A204.1 (cell line): ENCODE measurements around the gene CHPF.

Experiments used
- FAIRE-seq: peaks from 2 replicates; lab custom pipeline; 2012; peaks lifted over from hg19 to GRCh38; lab: Jason Lieb, UNC

Gene CHPF

GRCh38 chr2:219567131-219567530, 23.5 kb upstream of the CHPF start:
- FAIRE-seq: no peak

- FAIRE-seq: no peak
Observed at GRCh38 chr2:219566640-219567039, 23.0 kb upstream of the CHPF start.

GRCh38 chr2:219565130-219566080, 21.8 kb upstream of the CHPF start:
- FAIRE-seq: no peak

- FAIRE-seq: no peak
Observed at GRCh38 chr2:219563271-219563928, 19.8 kb upstream of the CHPF start.

- no peak for FAIRE-seq
Observed at GRCh38 chr2:219562049-219563020, 18.7 kb upstream of the CHPF start.

GRCh38 chr2:219561179-219562048, 17.8 kb upstream of the CHPF start:
- FAIRE-seq: no peak

- FAIRE-seq: no peak
Observed at GRCh38 chr2:219560893-219561178, 17.2 kb upstream of the CHPF start.

GRCh38 chr2:219560037-219560892, 16.7 kb upstream of the CHPF start:
- FAIRE-seq: no peak

- no peak for FAIRE-seq
Observed at GRCh38 chr2:219559156-219559915, 15.7 kb upstream of the CHPF start.

- no peak for FAIRE-seq
Observed at GRCh38 chr2:219557791-219558785, 14.5 kb upstream of the CHPF start.

GRCh38 chr2:219557320-219557719, 13.7 kb upstream of the CHPF start:
- no peak for FAIRE-seq

GRCh38 chr2:219556413-219556812, 12.8 kb upstream of the CHPF start:
- no peak for FAIRE-seq

- no peak for FAIRE-seq
Observed at GRCh38 chr2:219555956-219556355, 12.3 kb upstream of the CHPF start.

GRCh38 chr2:219554350-219554749, 10.7 kb upstream of the CHPF start:
- no peak for FAIRE-seq

GRCh38 chr2:219553463-219553963, 9.9 kb upstream of the CHPF start:
- FAIRE-seq: no peak

GRCh38 chr2:219553168-219553417, 9.5 kb upstream of the CHPF start:
- no peak for FAIRE-seq

- no peak for FAIRE-seq
Observed at GRCh38 chr2:219552382-219553167, 9.0 kb upstream of the CHPF start.
